ENCODE measurements around the gene CACNA1E. TPM values are rescaled to one million over a fixed set of nuclear protein-coding genes. Genes with fewer than 3 reads are reported as not detected.

Gene CACNA1E
- total and polyA plus RNA-seq, 2 experiments from 2014 or later, result 0.32 to 1.1 TPM

GRCh38 chr1:181711820-181712219 is 228.5 kb downstream of the CACNA1E start:
- Histone ChIP-seq H3K4me1 (ENCODE audit: insufficient read depth) (peaks cover 9% of the 10 kb centered on the region), H3K27me3 (ENCODE audit: insufficient read depth) (no peaks in the 10 kb centered on the region), H3K27ac (ENCODE audit: low read depth) (no peak overlapping the region), H2AFZ (no peak overlapping the region), H3K4me3 (no peak overlapping the region), H3K4me2 (no peak overlapping the region), H3K36me3 (ENCODE audit: insufficient read depth) (no peaks in the 10 kb centered on the region), H3K79me2 (replicated peaks; ENCODE audit: insufficient read depth) (no peaks in the 10 kb centered on the region), H3K9me2 (ENCODE audit: insufficient read depth) (peaks cover 32% of the 10 kb centered on the region), H3F3A (replicated peaks; ENCODE audit: low read depth) (no peaks in the 10 kb centered on the region), H4K20me1 (replicated peaks; ENCODE audit: insufficient read depth) (no peaks in the 10 kb centered on the region)
- no peak for DNase-seq (ENCODE audit: low spot score)
- no peak overlapping the region for H3K27ac Mint-ChIP-seq
- no peak for TF ChIP-seq CREB1 (CRISPR knock-in tag; IDR thresholded peaks at IDR 0.05; ENCODE audit: low read depth)
- no peak for TF ChIP-seq STAT1 (IDR thresholded peaks at IDR 0.05; ENCODE audit: unreplicated experiment)
- no peak for TF ChIP-seq NANOG (IDR thresholded peaks at IDR 0.05; ENCODE audit: borderline replicate concordance)
- TF ChIP-seq, protein P1, sequence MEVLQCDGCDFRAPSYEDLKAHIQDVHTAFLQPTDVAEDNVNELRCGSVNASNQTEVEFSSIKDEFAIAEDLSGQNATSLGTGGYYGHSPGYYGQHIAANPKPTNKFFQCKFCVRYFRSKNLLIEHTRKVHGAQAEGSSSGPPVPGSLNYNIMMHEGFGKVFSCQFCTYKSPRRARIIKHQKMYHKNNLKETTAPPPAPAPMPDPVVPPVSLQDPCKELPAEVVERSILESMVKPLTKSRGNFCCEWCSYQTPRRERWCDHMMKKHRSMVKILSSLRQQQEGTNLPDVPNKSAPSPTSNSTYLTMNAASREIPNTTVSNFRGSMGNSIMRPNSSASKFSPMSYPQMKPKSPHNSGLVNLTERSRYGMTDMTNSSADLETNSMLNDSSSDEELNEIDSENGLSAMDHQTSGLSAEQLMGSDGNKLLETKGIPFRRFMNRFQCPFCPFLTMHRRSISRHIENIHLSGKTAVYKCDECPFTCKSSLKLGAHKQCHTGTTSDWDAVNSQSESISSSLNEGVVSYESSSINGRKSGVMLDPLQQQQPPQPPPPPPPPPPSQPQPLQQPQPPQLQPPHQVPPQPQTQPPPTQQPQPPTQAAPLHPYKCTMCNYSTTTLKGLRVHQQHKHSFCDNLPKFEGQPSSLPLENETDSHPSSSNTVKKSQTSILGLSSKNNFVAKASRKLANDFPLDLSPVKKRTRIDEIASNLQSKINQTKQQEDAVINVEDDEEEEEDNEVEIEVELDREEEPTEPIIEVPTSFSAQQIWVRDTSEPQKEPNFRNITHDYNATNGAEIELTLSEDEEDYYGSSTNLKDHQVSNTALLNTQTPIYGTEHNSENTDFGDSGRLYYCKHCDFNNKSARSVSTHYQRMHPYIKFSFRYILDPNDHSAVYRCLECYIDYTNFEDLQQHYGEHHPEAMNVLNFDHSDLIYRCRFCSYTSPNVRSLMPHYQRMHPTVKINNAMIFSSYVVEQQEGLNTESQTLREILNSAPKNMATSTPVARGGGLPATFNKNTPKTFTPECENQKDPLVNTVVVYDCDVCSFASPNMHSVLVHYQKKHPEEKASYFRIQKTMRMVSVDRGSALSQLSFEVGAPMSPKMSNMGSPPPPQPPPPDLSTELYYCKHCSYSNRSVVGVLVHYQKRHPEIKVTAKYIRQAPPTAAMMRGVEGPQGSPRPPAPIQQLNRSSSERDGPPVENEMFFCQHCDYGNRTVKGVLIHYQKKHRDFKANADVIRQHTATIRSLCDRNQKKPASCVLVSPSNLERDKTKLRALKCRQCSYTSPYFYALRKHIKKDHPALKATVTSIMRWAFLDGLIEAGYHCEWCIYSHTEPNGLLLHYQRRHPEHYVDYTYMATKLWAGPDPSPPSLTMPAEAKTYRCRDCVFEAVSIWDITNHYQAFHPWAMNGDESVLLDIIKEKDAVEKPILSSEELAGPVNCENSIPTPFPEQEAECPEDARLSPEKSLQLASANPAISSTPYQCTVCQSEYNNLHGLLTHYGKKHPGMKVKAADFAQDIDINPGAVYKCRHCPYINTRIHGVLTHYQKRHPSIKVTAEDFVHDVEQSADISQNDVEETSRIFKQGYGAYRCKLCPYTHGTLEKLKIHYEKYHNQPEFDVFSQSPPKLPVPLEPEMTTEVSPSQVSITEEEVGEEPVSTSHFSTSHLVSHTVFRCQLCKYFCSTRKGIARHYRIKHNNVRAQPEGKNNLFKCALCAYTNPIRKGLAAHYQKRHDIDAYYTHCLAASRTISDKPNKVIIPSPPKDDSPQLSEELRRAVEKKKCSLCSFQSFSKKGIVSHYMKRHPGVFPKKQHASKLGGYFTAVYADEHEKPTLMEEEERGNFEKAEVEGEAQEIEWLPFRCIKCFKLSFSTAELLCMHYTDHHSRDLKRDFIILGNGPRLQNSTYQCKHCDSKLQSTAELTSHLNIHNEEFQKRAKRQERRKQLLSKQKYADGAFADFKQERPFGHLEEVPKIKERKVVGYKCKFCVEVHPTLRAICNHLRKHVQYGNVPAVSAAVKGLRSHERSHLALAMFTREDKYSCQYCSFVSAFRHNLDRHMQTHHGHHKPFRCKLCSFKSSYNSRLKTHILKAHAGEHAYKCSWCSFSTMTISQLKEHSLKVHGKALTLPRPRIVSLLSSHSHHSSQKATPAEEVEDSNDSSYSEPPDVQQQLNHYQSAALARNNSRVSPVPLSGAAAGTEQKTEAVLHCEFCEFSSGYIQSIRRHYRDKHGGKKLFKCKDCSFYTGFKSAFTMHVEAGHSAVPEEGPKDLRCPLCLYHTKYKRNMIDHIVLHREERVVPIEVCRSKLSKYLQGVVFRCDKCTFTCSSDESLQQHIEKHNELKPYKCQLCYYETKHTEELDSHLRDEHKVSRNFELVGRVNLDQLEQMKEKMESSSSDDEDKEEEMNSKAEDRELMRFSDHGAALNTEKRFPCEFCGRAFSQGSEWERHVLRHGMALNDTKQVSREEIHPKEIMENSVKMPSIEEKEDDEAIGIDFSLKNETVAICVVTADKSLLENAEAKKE (CRISPR knock-in tag; IDR thresholded peaks at IDR 0.05), result no peak
- TF ChIP-seq REST (IDR thresholded peaks at IDR 0.05; ENCODE audit: unreplicated experiment), result no peak
- no peak for TF ChIP-seq POLR2AphosphoS5 (IDR thresholded peaks at IDR 0.05; ENCODE audit: low read depth)
- TF ChIP-seq EZH2 (IDR thresholded peaks at IDR 0.05; ENCODE audit: low read depth, unreplicated experiment), result no peak
- no peak for TF ChIP-seq JUNB (IDR thresholded peaks at IDR 0.05; ENCODE audit: unreplicated experiment)
- TF ChIP-seq EZH2phosphoT487 (IDR thresholded peaks at IDR 0.05; ENCODE audit: unreplicated experiment), result no peak
- TF ChIP-seq, protein P2, sequence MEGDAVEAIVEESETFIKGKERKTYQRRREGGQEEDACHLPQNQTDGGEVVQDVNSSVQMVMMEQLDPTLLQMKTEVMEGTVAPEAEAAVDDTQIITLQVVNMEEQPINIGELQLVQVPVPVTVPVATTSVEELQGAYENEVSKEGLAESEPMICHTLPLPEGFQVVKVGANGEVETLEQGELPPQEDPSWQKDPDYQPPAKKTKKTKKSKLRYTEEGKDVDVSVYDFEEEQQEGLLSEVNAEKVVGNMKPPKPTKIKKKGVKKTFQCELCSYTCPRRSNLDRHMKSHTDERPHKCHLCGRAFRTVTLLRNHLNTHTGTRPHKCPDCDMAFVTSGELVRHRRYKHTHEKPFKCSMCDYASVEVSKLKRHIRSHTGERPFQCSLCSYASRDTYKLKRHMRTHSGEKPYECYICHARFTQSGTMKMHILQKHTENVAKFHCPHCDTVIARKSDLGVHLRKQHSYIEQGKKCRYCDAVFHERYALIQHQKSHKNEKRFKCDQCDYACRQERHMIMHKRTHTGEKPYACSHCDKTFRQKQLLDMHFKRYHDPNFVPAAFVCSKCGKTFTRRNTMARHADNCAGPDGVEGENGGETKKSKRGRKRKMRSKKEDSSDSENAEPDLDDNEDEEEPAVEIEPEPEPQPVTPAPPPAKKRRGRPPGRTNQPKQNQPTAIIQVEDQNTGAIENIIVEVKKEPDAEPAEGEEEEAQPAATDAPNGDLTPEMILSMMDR (conservative IDR thresholded peaks at IDR 0.05; ENCODE audit: low read depth in 2 of 2), result no peak
- no peak for TF ChIP-seq ZNF114 (CRISPR knock-in tag; IDR thresholded peaks at IDR 0.05)
- no peak for TF ChIP-seq ZNF331 (CRISPR knock-in tag; IDR thresholded peaks at IDR 0.05; ENCODE audit: low read depth)
- TF ChIP-seq, protein P3, sequence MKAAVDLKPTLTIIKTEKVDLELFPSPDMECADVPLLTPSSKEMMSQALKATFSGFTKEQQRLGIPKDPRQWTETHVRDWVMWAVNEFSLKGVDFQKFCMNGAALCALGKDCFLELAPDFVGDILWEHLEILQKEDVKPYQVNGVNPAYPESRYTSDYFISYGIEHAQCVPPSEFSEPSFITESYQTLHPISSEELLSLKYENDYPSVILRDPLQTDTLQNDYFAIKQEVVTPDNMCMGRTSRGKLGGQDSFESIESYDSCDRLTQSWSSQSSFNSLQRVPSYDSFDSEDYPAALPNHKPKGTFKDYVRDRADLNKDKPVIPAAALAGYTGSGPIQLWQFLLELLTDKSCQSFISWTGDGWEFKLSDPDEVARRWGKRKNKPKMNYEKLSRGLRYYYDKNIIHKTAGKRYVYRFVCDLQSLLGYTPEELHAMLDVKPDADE (IDR thresholded peaks at IDR 0.05), result no peak
- no peak for ATAC-seq
- peaks cover 9% of the 10 kb centered on the region for H3K27me3 Mint-ChIP-seq (ENCODE audit: insufficient read depth, low read depth, poor library complexity)
- H3K36me3 Mint-ChIP-seq (ENCODE audit: low read depth), result no peaks in the 10 kb centered on the region
- H3K9me3 Mint-ChIP-seq, result no peaks in the 10 kb centered on the region; the same call in 2 of the 3 replicates
- H3K4me1 Mint-ChIP-seq, result peaks cover 24% of the 10 kb centered on the region
- no peak overlapping the region for H3K4me3 Mint-ChIP-seq
